Measurements from ENCODE around the gene TCFL5.
A peak's percentile ranks its signal among the peaks of the same experiment; 100 is the strongest.

- TF ChIP-seq POLR2A (IDR thresholded peaks at IDR 0.05) (no peak), CTCF (IDR thresholded peaks at IDR 0.05 in 8 of 11, conservative IDR thresholded peaks at IDR 0.05 in 3 of 11) (no peak), POLR2AphosphoS5 (IDR thresholded peaks at IDR 0.05) (peak in 1 of 3 donors; percentile 42)
These were observed 59.5 kb downstream of the TCFL5 start for GRCh38 chr20:62802026-62802712.

All from spleen (tissue), 7 donors.